HFF-Myc (cell line): ENCODE data around the gene NET1.

Source experiments
- DNase-seq: peaks from one replicate; pipeline ENCODE4 v3.0.0-alpha.2; 2011; ENCODE audit warnings: low read depth; ENCODE audit errors: extremely low read depth
- H3K4me3 ChIP-seq: replicated peaks from 2 replicates; pipeline ENCODE4 v1.5.1; 2011; ENCODE audit warnings: low read depth, mild to moderate bottlenecking, control low read depth, low read length
- TF ChIP-seq, protein P1 (sequence below): IDR thresholded peaks from 2 replicates; pipeline ENCODE4 v1.5.1; 2012; ENCODE audit warnings: mild to moderate bottlenecking, low read depth, low read length, control low read depth; ENCODE audit errors: missing control alignments

Gene NET1, protein sequence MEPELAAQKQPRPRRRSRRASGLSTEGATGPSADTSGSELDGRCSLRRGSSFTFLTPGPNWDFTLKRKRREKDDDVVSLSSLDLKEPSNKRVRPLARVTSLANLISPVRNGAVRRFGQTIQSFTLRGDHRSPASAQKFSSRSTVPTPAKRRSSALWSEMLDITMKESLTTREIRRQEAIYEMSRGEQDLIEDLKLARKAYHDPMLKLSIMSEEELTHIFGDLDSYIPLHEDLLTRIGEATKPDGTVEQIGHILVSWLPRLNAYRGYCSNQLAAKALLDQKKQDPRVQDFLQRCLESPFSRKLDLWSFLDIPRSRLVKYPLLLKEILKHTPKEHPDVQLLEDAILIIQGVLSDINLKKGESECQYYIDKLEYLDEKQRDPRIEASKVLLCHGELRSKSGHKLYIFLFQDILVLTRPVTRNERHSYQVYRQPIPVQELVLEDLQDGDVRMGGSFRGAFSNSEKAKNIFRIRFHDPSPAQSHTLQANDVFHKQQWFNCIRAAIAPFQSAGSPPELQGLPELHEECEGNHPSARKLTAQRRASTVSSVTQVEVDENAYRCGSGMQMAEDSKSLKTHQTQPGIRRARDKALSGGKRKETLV

DNA sequence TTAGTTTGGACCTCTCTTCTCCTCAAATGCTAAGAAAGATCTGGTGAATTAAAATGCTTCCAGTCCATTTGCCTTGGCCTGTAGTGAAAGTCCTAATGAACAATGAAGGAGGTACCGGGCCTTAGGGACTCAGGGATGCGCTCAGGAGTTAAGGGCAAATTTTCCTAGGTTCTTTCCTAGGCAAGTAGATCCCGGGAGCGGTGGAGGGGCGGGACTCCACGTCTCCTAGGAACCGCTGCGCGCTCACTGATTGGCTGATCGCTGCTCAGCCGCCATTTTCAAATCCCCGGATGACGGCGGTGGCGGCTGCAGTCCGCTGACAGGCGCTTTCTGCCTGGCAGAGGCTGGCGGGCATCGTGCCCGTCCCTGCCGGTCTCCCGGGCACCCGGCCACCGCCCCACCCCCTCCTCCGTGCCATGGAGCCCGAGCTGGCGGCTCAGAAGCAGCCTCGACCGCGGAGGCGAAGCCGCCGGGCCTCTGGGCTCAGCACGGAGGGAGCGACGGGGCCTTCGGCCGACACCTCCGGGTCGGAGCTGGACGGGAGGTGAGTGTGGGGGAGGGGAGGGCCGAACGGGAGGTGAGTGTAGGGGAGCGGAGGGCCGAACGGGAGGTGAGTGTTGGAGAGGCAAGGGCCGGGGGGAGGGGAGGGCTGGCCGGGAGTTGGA is at the start of gene NET1:
Gene NET1 (plus strand): TSS at position 281 of the 665 bp plus-strand sequence. CDS start 136 bp downstream, at position 417.
- TF ChIP-seq, protein P1, sequence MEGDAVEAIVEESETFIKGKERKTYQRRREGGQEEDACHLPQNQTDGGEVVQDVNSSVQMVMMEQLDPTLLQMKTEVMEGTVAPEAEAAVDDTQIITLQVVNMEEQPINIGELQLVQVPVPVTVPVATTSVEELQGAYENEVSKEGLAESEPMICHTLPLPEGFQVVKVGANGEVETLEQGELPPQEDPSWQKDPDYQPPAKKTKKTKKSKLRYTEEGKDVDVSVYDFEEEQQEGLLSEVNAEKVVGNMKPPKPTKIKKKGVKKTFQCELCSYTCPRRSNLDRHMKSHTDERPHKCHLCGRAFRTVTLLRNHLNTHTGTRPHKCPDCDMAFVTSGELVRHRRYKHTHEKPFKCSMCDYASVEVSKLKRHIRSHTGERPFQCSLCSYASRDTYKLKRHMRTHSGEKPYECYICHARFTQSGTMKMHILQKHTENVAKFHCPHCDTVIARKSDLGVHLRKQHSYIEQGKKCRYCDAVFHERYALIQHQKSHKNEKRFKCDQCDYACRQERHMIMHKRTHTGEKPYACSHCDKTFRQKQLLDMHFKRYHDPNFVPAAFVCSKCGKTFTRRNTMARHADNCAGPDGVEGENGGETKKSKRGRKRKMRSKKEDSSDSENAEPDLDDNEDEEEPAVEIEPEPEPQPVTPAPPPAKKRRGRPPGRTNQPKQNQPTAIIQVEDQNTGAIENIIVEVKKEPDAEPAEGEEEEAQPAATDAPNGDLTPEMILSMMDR, result no peak
- peak within 1 kb of the TSS; percentile 72 for H3K4me3 ChIP-seq
- DNase-seq, result peak; percentile 59

DNA sequence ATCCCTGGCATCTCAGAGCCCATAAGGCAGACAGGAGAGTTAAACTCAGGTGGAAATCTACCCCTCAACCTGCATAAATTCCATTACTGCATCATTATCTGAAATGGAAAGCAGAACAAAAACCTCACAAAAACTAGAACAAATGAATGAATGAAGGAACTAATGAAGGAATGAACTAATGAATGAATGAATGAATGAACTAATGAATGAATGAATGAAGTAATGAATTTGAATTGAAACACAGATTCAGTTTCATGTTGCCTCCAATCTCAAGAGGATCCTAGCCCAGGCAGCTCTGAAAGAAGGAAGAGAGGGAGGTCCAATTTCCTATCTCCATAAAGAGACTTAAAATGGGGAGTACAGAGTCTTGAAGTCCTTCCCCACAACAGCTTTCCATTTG is 49.5 kb upstream of the NET1 start:
- TF ChIP-seq, protein P1, result no peak
- DNase-seq, result no peak

GRCh38 chr10:5364374-5364773 is 48.0 kb upstream of the NET1 start:
- DNase-seq, result no peak
- no peak overlapping the region for H3K4me3 ChIP-seq
- TF ChIP-seq, protein P1, result no peak

More for the DNA sequence above, 49.5 kb upstream of the NET1 start:
- H3K4me3 ChIP-seq, result no peak overlapping the region

DNA sequence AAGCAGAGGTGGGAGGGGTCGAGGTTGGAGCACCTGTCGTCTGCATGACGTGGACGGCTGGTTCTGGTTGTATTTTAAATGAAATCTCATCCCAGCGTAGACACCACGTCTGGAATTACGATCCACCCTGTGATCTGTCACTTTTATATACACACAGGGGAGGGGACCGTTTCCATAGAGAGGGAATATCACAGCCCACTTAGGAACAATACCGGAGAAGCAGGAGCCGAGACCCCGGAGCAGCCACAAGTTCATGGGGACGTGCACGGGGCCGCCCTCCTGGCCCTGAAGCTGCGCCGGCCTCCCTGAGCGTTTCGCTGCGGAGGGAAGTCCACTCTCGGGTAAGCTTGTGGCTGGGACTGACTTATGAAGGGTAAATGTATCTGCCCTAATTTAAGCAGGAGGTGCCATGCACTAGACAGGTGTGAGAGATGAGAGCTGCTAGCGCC is 47.4 kb upstream of the NET1 start, which contains the start of gene UCN3:
Gene UCN3 (plus strand): TSS at position 77 of the 449 bp plus-strand sequence. CDS start 8,755 bp downstream, outside the sequence.
- DNase-seq, result no peak
- no peak within 1 kb of the TSS for H3K4me3 ChIP-seq
- TF ChIP-seq, protein P1, result no peak

- no peak overlapping the region for H3K4me3 ChIP-seq
- no peak for DNase-seq
- TF ChIP-seq, protein P1, result no peak
Observed at GRCh38 chr10:5365928-5366327, 46.4 kb upstream of the NET1 start.

GRCh38 chr10:5369362-5370158 is 42.8 kb upstream of the NET1 start:
- no peak overlapping the region for H3K4me3 ChIP-seq
- DNase-seq, result no peak
- TF ChIP-seq, protein P1, result no peak
